ENCODE data around the gene CDK18. TPM values are rescaled to one million over a fixed set of nuclear protein-coding genes. Genes with fewer than 3 reads are reported as not detected.

CDK18 gene
- total and polyA plus RNA-seq, 3 experiments from 2014 or later: 0.43 to 1.6 (median 1.4) TPM

- no peak overlapping the region for H3K4me3 Mint-ChIP-seq
- POLR2A ChIA-PET: no interaction called here
- H3K36me3 Mint-ChIP-seq: no peaks in the 10 kb centered on the region
- CTCF ChIA-PET: no interaction called here
- H3K4me1 ChIP-seq (ENCODE audit: insufficient read depth, low read length): no peaks in the 10 kb centered on the region
- H3K27me3 ChIP-seq (ENCODE audit: insufficient read depth, low read length, poor library complexity, severe bottlenecking): peaks cover 4% of the 10 kb centered on the region
- no peak overlapping the region for H3K4me3 ChIP-seq (ENCODE audit: low read length)
- no peak overlapping the region for H3K27ac ChIP-seq (ENCODE audit: low read depth, low read length)
- H3K9me3 ChIP-seq (ENCODE audit: low read length): no peaks in the 10 kb centered on the region
- peaks cover 22 to 74% of the 10 kb centered on the region in 2 donors for H3K27me3 Mint-ChIP-seq
- no peaks in the 10 kb centered on the region for H3K36me3 ChIP-seq (ENCODE audit: insufficient read depth, low read length)
- no peak overlapping the region for H3K27ac Mint-ChIP-seq
- H3K4me1 Mint-ChIP-seq: no peaks in the 10 kb centered on the region
- H3K9me3 Mint-ChIP-seq: peaks cover 0 to 10% (median 6%) of the 10 kb centered on the region in 5 donors
- DNase-seq: no peak
Measured at GRCh38 chr1:205561501-205562203, 57.2 kb downstream of the CDK18 start.

DNA sequence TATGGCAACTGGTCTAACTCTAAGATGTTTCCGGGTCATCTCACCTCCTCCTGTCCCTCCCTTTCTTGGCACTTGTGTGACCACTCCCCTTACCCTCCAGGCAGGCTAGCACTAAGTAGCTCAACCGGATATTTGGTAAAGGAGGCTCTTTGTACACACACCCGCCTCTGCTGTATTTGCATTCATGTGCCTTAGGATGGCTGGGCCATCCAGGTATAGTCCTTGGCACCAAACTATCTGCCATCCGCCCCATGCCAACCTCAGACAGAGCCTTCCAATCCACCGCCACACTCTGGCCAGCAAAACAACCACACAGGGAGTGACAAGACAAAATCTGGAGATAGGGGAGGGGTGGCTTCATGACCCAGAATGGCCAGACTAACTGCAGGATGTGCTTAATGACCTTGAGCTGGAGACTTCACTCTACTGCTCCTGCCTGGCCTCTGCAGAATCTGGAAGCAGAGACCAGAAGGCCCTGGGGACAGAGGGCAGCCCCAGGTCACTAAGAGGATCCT lies 59.5 kb downstream of the CDK18 start:
- DNase-seq: no peak
- Mint-ChIP-seq H3K4me1 (peaks cover 0 to 5% (median 2%) of the 10 kb centered on the region in 3 donors), H3K27ac (peak overlapping the region in 1 of 8 donors; percentile 25), H3K36me3 (no peaks in the 10 kb centered on the region), H3K4me3 (no peak overlapping the region), H3K27me3 (peaks cover 30 to 71% of the 10 kb centered on the region in 2 donors), H3K9me3 (peaks cover 0 to 10% (median 6%) of the 10 kb centered on the region in 5 donors)
- Histone ChIP-seq H3K27ac (ENCODE audit: low read depth, low read length) (no peak overlapping the region), H3K36me3 (ENCODE audit: insufficient read depth, low read length) (no peaks in the 10 kb centered on the region), H3K9me3 (ENCODE audit: low read length) (no peaks in the 10 kb centered on the region), H3K4me3 (ENCODE audit: low read length) (no peak overlapping the region), H3K27me3 (ENCODE audit: insufficient read depth, low read length, poor library complexity, severe bottlenecking) (peaks cover 18% of the 10 kb centered on the region), H3K4me1 (ENCODE audit: insufficient read depth, low read length) (peaks cover 4% of the 10 kb centered on the region)
- ChIA-PET CTCF (no interaction called here), POLR2A (no interaction called here)

GRCh38 chr1:205565799-205566198 lies 61.3 kb downstream of the CDK18 start:
- Mint-ChIP-seq H3K4me3 (no peak overlapping the region), H3K27me3 (peaks cover 27 to 68% of the 10 kb centered on the region in 2 donors), H3K9me3 (peaks cover 0 to 9% (median 6%) of the 10 kb centered on the region in 5 donors), H3K27ac (no peak overlapping the region), H3K36me3 (no peaks in the 10 kb centered on the region), H3K4me1 (peaks cover 0 to 8% (median 2%) of the 10 kb centered on the region in 3 donors)
- no peak for DNase-seq
- ChIA-PET CTCF (no interaction called here), POLR2A (no interaction called here)
- peaks cover 4% of the 10 kb centered on the region for H3K4me1 ChIP-seq (ENCODE audit: insufficient read depth, low read length)
- no peak overlapping the region for H3K27ac ChIP-seq (ENCODE audit: low read depth, low read length)
- no peaks in the 10 kb centered on the region for H3K9me3 ChIP-seq (ENCODE audit: low read length)
- no peak overlapping the region for H3K4me3 ChIP-seq (ENCODE audit: low read length)
- H3K27me3 ChIP-seq (ENCODE audit: insufficient read depth, low read length, poor library complexity, severe bottlenecking): peaks cover 27% of the 10 kb centered on the region
- H3K36me3 ChIP-seq (ENCODE audit: insufficient read depth, low read length): no peaks in the 10 kb centered on the region

- H3K27ac Mint-ChIP-seq: no peak overlapping the region
- H3K4me1 Mint-ChIP-seq: peaks cover 0 to 8% (median 2%) of the 10 kb centered on the region in 3 donors
- H3K4me3 Mint-ChIP-seq: peak overlapping the region in 1 of 7 donors; percentile 1
- Histone ChIP-seq H3K27ac (ENCODE audit: low read depth, low read length) (no peak overlapping the region), H3K4me3 (ENCODE audit: low read length) (no peak overlapping the region), H3K9me3 (ENCODE audit: low read length) (no peaks in the 10 kb centered on the region), H3K36me3 (ENCODE audit: insufficient read depth, low read length) (no peaks in the 10 kb centered on the region), H3K27me3 (ENCODE audit: insufficient read depth, low read length, poor library complexity, severe bottlenecking) (peaks cover 27% of the 10 kb centered on the region), H3K4me1 (ENCODE audit: insufficient read depth, low read length) (peaks cover 4% of the 10 kb centered on the region)
- CTCF ChIA-PET: no interaction called here
- H3K27me3 Mint-ChIP-seq: peaks cover 34 to 60% of the 10 kb centered on the region in 2 donors
- no peaks in the 10 kb centered on the region for H3K9me3 Mint-ChIP-seq
- no peaks in the 10 kb centered on the region for H3K36me3 Mint-ChIP-seq
- peak in 1 of 5 donors; percentile 15 for DNase-seq
- POLR2A ChIA-PET: no interaction called here
Measured at GRCh38 chr1:205567716-205568115, 63.2 kb downstream of the CDK18 start.

GRCh38 chr1:205568135-205568468 lies 63.6 kb downstream of the CDK18 start:
- H3K4me1 ChIP-seq (ENCODE audit: insufficient read depth, low read length): peaks cover 4% of the 10 kb centered on the region
- H3K27ac Mint-ChIP-seq: no peak overlapping the region
- no peak overlapping the region for H3K27ac ChIP-seq (ENCODE audit: low read depth, low read length)
- peaks cover 27% of the 10 kb centered on the region for H3K27me3 ChIP-seq (ENCODE audit: insufficient read depth, low read length, poor library complexity, severe bottlenecking)
- no peaks in the 10 kb centered on the region for H3K9me3 ChIP-seq (ENCODE audit: low read length)
- H3K4me3 Mint-ChIP-seq: peak overlapping the region in 5 of 7 donors; percentile 34 to 75 (median 62)
- H3K36me3 Mint-ChIP-seq: no peaks in the 10 kb centered on the region
- CTCF ChIA-PET: no interaction called here
- peaks cover 30 to 60% of the 10 kb centered on the region in 2 donors for H3K27me3 Mint-ChIP-seq
- H3K4me3 ChIP-seq (ENCODE audit: low read length): no peak overlapping the region
- no peak for DNase-seq
- H3K4me1 Mint-ChIP-seq: peaks cover 0 to 8% (median 2%) of the 10 kb centered on the region in 3 donors
- no peaks in the 10 kb centered on the region for H3K9me3 Mint-ChIP-seq
- POLR2A ChIA-PET: no interaction called here
- no peaks in the 10 kb centered on the region for H3K36me3 ChIP-seq (ENCODE audit: insufficient read depth, low read length)

DNA sequence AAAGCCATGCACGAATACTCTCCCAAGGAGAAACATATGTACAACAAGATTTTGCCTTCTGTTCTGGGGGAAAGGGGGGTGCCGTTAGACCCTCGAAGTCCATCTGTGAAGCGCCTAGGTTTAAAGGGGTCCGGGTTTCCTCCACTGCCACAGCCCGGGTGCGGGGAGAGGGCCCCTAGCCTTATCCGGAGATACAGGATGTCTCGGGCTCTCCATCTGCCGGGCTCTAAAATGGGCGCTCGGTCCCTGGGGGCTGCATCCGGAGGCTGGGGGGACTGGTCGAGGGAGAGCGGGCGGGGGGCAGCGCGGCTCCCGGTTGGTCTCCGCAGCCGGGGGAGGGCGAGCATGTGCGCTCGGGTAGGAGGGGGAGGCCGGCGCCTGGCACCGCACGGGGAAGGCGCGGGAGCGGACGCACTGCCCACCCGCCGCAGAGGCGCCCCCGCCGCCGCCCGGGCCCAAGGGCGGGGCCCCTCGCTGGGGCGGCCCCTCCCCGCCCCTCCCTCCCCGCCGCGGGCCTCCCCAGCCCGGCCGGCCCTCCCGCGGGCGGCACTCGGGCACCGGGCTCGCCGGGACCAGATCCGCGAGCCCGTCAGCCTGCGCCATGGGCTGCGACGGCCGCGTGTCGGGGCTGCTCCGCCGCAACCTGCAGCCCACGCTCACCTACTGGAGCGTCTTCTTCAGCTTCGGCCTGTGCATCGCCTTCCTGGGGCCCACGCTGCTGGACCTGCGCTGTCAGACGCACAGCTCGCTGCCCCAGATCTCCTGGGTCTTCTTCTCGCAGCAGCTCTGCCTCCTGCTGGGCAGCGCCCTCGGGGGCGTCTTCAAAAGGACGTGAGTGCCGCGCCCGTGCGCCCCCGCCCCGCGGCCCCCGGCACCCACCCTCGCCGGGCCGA lies 64.2 kb downstream of the CDK18 start:
- peak overlapping the region in 6 of 7 donors; percentile 48 to 75 (median 67) for H3K4me3 Mint-ChIP-seq
- peaks cover 0 to 8% (median 2%) of the 10 kb centered on the region in 3 donors for H3K4me1 Mint-ChIP-seq
- H3K9me3 ChIP-seq (ENCODE audit: low read length): no peaks in the 10 kb centered on the region
- H3K27ac ChIP-seq (ENCODE audit: low read depth, low read length): no peak overlapping the region
- H3K36me3 Mint-ChIP-seq: no peaks in the 10 kb centered on the region
- no peaks in the 10 kb centered on the region for H3K9me3 Mint-ChIP-seq
- CTCF ChIA-PET: interaction anchor here (1.0 kb wide), 1 partner anchor 22 kb away, joined by 3 read pairs; no protein-coding TSS in a partner anchor
- H3K4me3 ChIP-seq (ENCODE audit: low read length): no peak overlapping the region
- H3K4me1 ChIP-seq (ENCODE audit: insufficient read depth, low read length): peaks cover 4% of the 10 kb centered on the region
- peaks cover 31 to 63% of the 10 kb centered on the region in 2 donors for H3K27me3 Mint-ChIP-seq
- peaks cover 27% of the 10 kb centered on the region for H3K27me3 ChIP-seq (ENCODE audit: insufficient read depth, low read length, poor library complexity, severe bottlenecking)
- no peak overlapping the region for H3K27ac Mint-ChIP-seq
- DNase-seq: peak in 1 of 5 donors; percentile 12
- POLR2A ChIA-PET: interaction anchor here (0.6 kb wide), 1 partner anchor 66 kb away, joined by 3 read pairs; no protein-coding TSS in a partner anchor
- no peaks in the 10 kb centered on the region for H3K36me3 ChIP-seq (ENCODE audit: insufficient read depth, low read length)

- H3K9me3 Mint-ChIP-seq: no peaks in the 10 kb centered on the region
- Histone ChIP-seq H3K36me3 (ENCODE audit: insufficient read depth, low read length) (no peaks in the 10 kb centered on the region), H3K27me3 (ENCODE audit: insufficient read depth, low read length, poor library complexity, severe bottlenecking) (peaks cover 23% of the 10 kb centered on the region), H3K9me3 (ENCODE audit: low read length) (no peaks in the 10 kb centered on the region), H3K27ac (ENCODE audit: low read depth, low read length) (no peak overlapping the region), H3K4me1 (ENCODE audit: insufficient read depth, low read length) (peaks cover 4% of the 10 kb centered on the region), H3K4me3 (ENCODE audit: low read length) (no peak overlapping the region)
- peak overlapping the region in 4 of 7 donors; percentile 12 to 78 (median 45) for H3K4me3 Mint-ChIP-seq
- no peak for DNase-seq
- H3K4me1 Mint-ChIP-seq: peaks cover 0 to 8% (median 2%) of the 10 kb centered on the region in 3 donors
- CTCF ChIA-PET: interaction anchor here (1.0 kb wide), 1 partner anchor 22 kb away, joined by 3 read pairs; no protein-coding TSS in a partner anchor
- no peaks in the 10 kb centered on the region for H3K36me3 Mint-ChIP-seq
- peaks cover 30 to 60% of the 10 kb centered on the region in 2 donors for H3K27me3 Mint-ChIP-seq
- POLR2A ChIA-PET: interaction anchor here (0.6 kb wide), 1 partner anchor 65 kb away, joined by 3 read pairs; no protein-coding TSS in a partner anchor
- H3K27ac Mint-ChIP-seq: no peak overlapping the region
Measured at GRCh38 chr1:205569411-205570172, 65.1 kb downstream of the CDK18 start.
